ENCODE data around the gene CRLF2.

Gene CRLF2

GRCh38 chrX:1210844-1211243, 1.6 kb downstream of the CRLF2 start:
- no peak overlapping the region for H3K9ac ChIP-seq (ENCODE audit: low read length)
- H3K56ac ChIP-seq (ENCODE audit: low read length): no peak overlapping the region
- no CpG with 5 or more reads among the region's 1 CpG for WGBS (ENCODE audit: extremely low coverage, insufficient coverage, low lambda C conversion rate)
- DNase-seq: no peak
- H2BK15ac ChIP-seq (replicated peaks; ENCODE audit: low read depth): no peak overlapping the region
- no peak overlapping the region for H3K4me3 ChIP-seq (ENCODE audit: low read length)
- H2BK120ac ChIP-seq (ENCODE audit: low read depth, low read length): no peak overlapping the region
- no peak overlapping the region for H4K8ac ChIP-seq (ENCODE audit: low read depth, low read length)
- no peaks in the 10 kb centered on the region for H3K36me3 ChIP-seq (ENCODE audit: control insufficient read depth, insufficient read depth, low read length)
- H3K4ac ChIP-seq (ENCODE audit: low read depth, low read length): no peak overlapping the region
- H3K23ac ChIP-seq (ENCODE audit: low read length): no peak overlapping the region
- H3K79me1 ChIP-seq (ENCODE audit: low read length): no peaks in the 10 kb centered on the region
- H3K27me3 ChIP-seq (ENCODE audit: insufficient read depth, low read length, poor library complexity): no peaks in the 10 kb centered on the region
- no peaks in the 10 kb centered on the region for H3K4me1 ChIP-seq (ENCODE audit: control insufficient read depth, low read depth, low read length)
- no peak overlapping the region for H3K4me2 ChIP-seq (ENCODE audit: low read length)
- no peak overlapping the region for H3K27ac ChIP-seq (ENCODE audit: low read depth, low read length)
- no peak overlapping the region for H2AK5ac ChIP-seq (ENCODE audit: low read length)
- no peak overlapping the region for H3K18ac ChIP-seq (ENCODE audit: low read length)
- no peak overlapping the region for H4K5ac ChIP-seq (ENCODE audit: low read length)
- H2BK5ac ChIP-seq (ENCODE audit: low read length): no peak overlapping the region
- no peaks in the 10 kb centered on the region for H3K79me2 ChIP-seq (ENCODE audit: control insufficient read depth, insufficient read depth, low read length)

DNA sequence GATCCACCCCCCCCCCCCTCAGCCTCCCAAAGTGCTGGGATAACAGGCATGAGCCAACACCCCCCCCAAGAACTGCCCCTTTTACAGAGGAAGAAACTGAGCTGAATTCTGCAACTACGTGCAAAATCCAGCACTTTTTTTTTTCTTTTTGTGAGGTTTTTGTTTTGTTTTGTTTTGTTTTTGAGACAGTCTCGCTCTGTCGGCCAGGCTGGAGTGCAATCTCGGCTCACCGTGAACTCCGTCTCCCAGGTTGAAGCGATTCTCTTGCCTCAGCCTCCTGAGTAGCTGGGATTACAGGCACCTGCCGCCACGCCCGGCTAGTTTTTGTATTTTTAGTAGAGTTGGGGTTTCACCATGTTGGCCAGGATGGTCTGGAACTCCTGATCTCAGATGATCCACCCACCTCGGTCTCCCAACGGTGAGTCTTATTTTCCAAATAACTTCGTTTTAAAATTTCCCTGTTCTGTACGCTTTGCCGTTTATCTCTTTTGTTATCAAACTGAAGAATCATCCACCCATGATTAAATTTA, 4.9 kb downstream of the CRLF2 start:
- Histone ChIP-seq H2BK5ac (ENCODE audit: low read length) (no peak overlapping the region), H3K18ac (ENCODE audit: low read length) (no peak overlapping the region), H3K27ac (ENCODE audit: low read depth, low read length) (no peak overlapping the region), H3K56ac (ENCODE audit: low read length) (no peak overlapping the region), H4K5ac (ENCODE audit: low read length) (no peak overlapping the region), H3K4me3 (ENCODE audit: low read length) (no peak overlapping the region), H3K4me1 (ENCODE audit: control insufficient read depth, low read depth, low read length) (no peaks in the 10 kb centered on the region), H3K23ac (ENCODE audit: low read length) (no peak overlapping the region), H2AK5ac (ENCODE audit: low read length) (no peak overlapping the region), H3K9ac (ENCODE audit: low read length) (no peak overlapping the region), H2BK15ac (replicated peaks; ENCODE audit: low read depth) (no peak overlapping the region), H3K36me3 (ENCODE audit: control insufficient read depth, insufficient read depth, low read length) (no peaks in the 10 kb centered on the region), H2BK120ac (ENCODE audit: low read depth, low read length) (no peak overlapping the region), H3K4me2 (ENCODE audit: low read length) (no peak overlapping the region), H4K8ac (ENCODE audit: low read depth, low read length) (no peak overlapping the region), H3K79me1 (ENCODE audit: low read length) (no peaks in the 10 kb centered on the region), H3K27me3 (ENCODE audit: insufficient read depth, low read length, poor library complexity) (no peaks in the 10 kb centered on the region), H3K79me2 (ENCODE audit: control insufficient read depth, insufficient read depth, low read length) (no peaks in the 10 kb centered on the region), H3K4ac (ENCODE audit: low read depth, low read length) (peak overlapping the region; percentile 16)
- DNase-seq: no peak
- WGBS (ENCODE audit: extremely low coverage, insufficient coverage, low lambda C conversion rate): no CpG with 5 or more reads among the region's 15 CpGs

DNA sequence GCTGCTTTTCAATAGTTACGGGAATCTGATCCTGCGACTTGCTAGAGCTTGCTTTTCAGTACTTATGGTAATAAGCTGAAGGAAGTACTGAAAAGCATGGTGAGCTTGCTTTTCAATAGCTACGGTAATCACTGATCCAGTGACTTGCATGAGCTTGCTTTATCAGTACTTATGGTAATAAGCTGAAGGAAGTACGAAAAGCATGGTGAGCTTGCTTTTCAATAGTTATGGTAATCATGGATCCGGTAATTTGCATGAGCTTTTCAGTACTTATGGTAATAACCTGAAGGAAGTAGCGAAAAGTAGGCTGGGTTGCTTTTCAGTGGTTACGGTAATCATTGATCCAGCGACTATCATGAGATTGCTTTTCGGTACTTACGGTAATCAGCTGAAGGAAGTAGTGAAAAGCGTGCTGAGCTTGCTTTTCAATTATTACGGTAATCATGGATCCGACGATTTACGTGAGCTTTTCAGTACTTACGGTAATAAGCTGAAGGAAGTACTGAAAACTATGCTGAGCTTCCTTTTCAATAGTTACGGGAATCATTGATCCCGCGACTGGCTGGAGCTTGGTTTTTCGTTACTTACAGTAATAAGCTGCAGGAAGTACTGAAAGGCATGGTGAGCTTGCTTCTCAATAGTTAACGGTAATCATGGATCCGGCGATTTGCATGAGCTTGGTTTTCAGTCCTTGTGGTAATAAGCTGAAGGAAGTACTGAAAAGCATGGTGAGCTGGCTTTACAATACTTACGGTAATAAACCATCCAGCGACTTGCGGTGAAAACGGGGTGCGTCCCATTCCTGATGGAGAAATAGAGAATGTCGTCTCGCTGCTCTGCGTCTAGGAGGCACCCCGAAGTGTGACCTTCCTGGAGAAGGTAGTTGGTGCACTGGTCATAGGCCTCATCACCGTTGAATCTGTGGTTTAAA, 6.5 kb downstream of the CRLF2 start:
- no peak overlapping the region for H2AK5ac ChIP-seq (ENCODE audit: low read length)
- no CpG with 5 or more reads among the region's 33 CpGs for WGBS (ENCODE audit: extremely low coverage, insufficient coverage, low lambda C conversion rate)
- peak overlapping the region; percentile 86 for H3K4ac ChIP-seq (ENCODE audit: low read depth, low read length)
- H3K56ac ChIP-seq (ENCODE audit: low read length): peak overlapping the region; percentile 90
- no peak overlapping the region for H2BK120ac ChIP-seq (ENCODE audit: low read depth, low read length)
- H4K5ac ChIP-seq (ENCODE audit: low read length): peak overlapping the region; percentile 73
- no peak overlapping the region for H3K27ac ChIP-seq (ENCODE audit: low read depth, low read length)
- no peak overlapping the region for H3K23ac ChIP-seq (ENCODE audit: low read length)
- peak overlapping the region; percentile 77 for H3K9ac ChIP-seq (ENCODE audit: low read length)
- no peaks in the 10 kb centered on the region for H3K79me2 ChIP-seq (ENCODE audit: control insufficient read depth, insufficient read depth, low read length)
- H3K18ac ChIP-seq (ENCODE audit: low read length): peak overlapping the region; percentile 88
- peak overlapping the region; percentile 78 for H3K4me2 ChIP-seq (ENCODE audit: low read length)
- H3K36me3 ChIP-seq (ENCODE audit: control insufficient read depth, insufficient read depth, low read length): no peaks in the 10 kb centered on the region
- DNase-seq: peak; percentile 99
- H4K8ac ChIP-seq (ENCODE audit: low read depth, low read length): no peak overlapping the region
- peak overlapping the region; percentile 48 for H2BK15ac ChIP-seq (replicated peaks; ENCODE audit: low read depth)
- no peaks in the 10 kb centered on the region for H3K27me3 ChIP-seq (ENCODE audit: insufficient read depth, low read length, poor library complexity)
- H3K79me1 ChIP-seq (ENCODE audit: low read length): no peaks in the 10 kb centered on the region
- H3K4me1 ChIP-seq (ENCODE audit: control insufficient read depth, low read depth, low read length): no peaks in the 10 kb centered on the region
- peak overlapping the region; percentile 53 for H3K4me3 ChIP-seq (ENCODE audit: low read length)
- peak overlapping the region; percentile 96 for H2BK5ac ChIP-seq (ENCODE audit: low read length)

- Histone ChIP-seq H4K8ac (ENCODE audit: low read depth, low read length) (no peak overlapping the region), H3K36me3 (ENCODE audit: control insufficient read depth, insufficient read depth, low read length) (no peaks in the 10 kb centered on the region), H3K4me2 (ENCODE audit: low read length) (no peak overlapping the region), H3K4me1 (ENCODE audit: control insufficient read depth, low read depth, low read length) (no peaks in the 10 kb centered on the region), H3K79me1 (ENCODE audit: low read length) (no peaks in the 10 kb centered on the region), H2AK5ac (ENCODE audit: low read length) (no peak overlapping the region), H3K23ac (ENCODE audit: low read length) (no peak overlapping the region), H2BK5ac (ENCODE audit: low read length) (no peak overlapping the region), H4K5ac (ENCODE audit: low read length) (no peak overlapping the region), H3K9ac (ENCODE audit: low read length) (no peak overlapping the region), H2BK120ac (ENCODE audit: low read depth, low read length) (no peak overlapping the region), H3K79me2 (ENCODE audit: control insufficient read depth, insufficient read depth, low read length) (no peaks in the 10 kb centered on the region), H3K18ac (ENCODE audit: low read length) (no peak overlapping the region), H3K4ac (ENCODE audit: low read depth, low read length) (no peak overlapping the region), H2BK15ac (replicated peaks; ENCODE audit: low read depth) (no peak overlapping the region), H3K27ac (ENCODE audit: low read depth, low read length) (no peak overlapping the region), H3K56ac (ENCODE audit: low read length) (no peak overlapping the region), H3K27me3 (ENCODE audit: insufficient read depth, low read length, poor library complexity) (no peaks in the 10 kb centered on the region), H3K4me3 (ENCODE audit: low read length) (no peak overlapping the region)
- no peak for DNase-seq
- WGBS (ENCODE audit: extremely low coverage, insufficient coverage, low lambda C conversion rate): no CpG with 5 or more reads among the region's 21 CpGs
Measured at GRCh38 chrX:1202251-1202650, 10.2 kb downstream of the CRLF2 start.

- Histone ChIP-seq H3K27ac (ENCODE audit: low read depth, low read length) (no peak overlapping the region), H3K4me2 (ENCODE audit: low read length) (no peak overlapping the region), H3K18ac (ENCODE audit: low read length) (no peak overlapping the region), H2BK5ac (ENCODE audit: low read length) (no peak overlapping the region), H3K4ac (ENCODE audit: low read depth, low read length) (no peak overlapping the region), H3K56ac (ENCODE audit: low read length) (no peak overlapping the region), H3K9ac (ENCODE audit: low read length) (no peak overlapping the region), H3K79me2 (ENCODE audit: control insufficient read depth, insufficient read depth, low read length) (no peaks in the 10 kb centered on the region), H3K79me1 (ENCODE audit: low read length) (no peaks in the 10 kb centered on the region), H3K4me1 (ENCODE audit: control insufficient read depth, low read depth, low read length) (no peaks in the 10 kb centered on the region), H2BK15ac (replicated peaks; ENCODE audit: low read depth) (no peak overlapping the region), H4K8ac (ENCODE audit: low read depth, low read length) (no peak overlapping the region), H3K4me3 (ENCODE audit: low read length) (no peak overlapping the region), H2AK5ac (ENCODE audit: low read length) (no peak overlapping the region), H3K23ac (ENCODE audit: low read length) (no peak overlapping the region), H4K5ac (ENCODE audit: low read length) (no peak overlapping the region), H3K36me3 (ENCODE audit: control insufficient read depth, insufficient read depth, low read length) (no peaks in the 10 kb centered on the region), H2BK120ac (ENCODE audit: low read depth, low read length) (no peak overlapping the region), H3K27me3 (ENCODE audit: insufficient read depth, low read length, poor library complexity) (no peaks in the 10 kb centered on the region)
- no peak for DNase-seq
- WGBS (ENCODE audit: extremely low coverage, insufficient coverage, low lambda C conversion rate): no CpG with 5 or more reads among the region's 10 CpGs
Measured at GRCh38 chrX:1196436-1196835, 16.0 kb downstream of the CRLF2 start.
